A673 (cell line): ENCODE results near the gene TJP1. TPM values are rescaled to one million over a fixed set of nuclear protein-coding genes. Genes with fewer than 3 reads are reported as not detected.

Experiments used
- BruUV-seq: library from RNA; stranded (reverse); fragments of 400-500 nt; replicated peaks from 2 replicates; lab custom pipeline; 2021; lab: Mats Ljungman, UMichigan
- CTCF ChIA-PET: fragments of 300-600 bp; sonication (Branson Sonifier 250); formaldehyde crosslinking; loops from one replicate; lab custom pipeline; 2022; ENCODE audit warnings: antibody characterized with exemption; lab: Charles Lee
- POLR2A ChIA-PET: fragments of 300-600 bp; sonication (Branson Sonifier 250); formaldehyde crosslinking; loops from one replicate; lab custom pipeline; 2022; ENCODE audit warnings: antibody characterized with exemption; ENCODE audit not compliant: low non-redundant PET; lab: Charles Lee
- DNase-seq: peaks from one replicate; pipeline ENCODE4 v3.0.0-alpha.2; 2015; ENCODE audit warnings: low spot score
- H3K27ac ChIP-seq: fragments of 200-600 bp; sonication (generic); 2 replicates; pipeline ENCODE4 v1.5.1; 2016; ENCODE audit warnings: mixed run types, low read depth, mild to moderate bottlenecking, mixed read lengths, antibody characterized with exemption, low read length; ENCODE audit not compliant: poor library complexity, severe bottlenecking
- H3K27me3 ChIP-seq: fragments of 200-600 bp; sonication (generic); replicated peaks from 2 replicates; pipeline ENCODE4 v1.6.1; 2017; ENCODE audit warnings: mixed run types, low read depth, mild to moderate bottlenecking, mixed read lengths, antibody characterized with exemption, low read length; ENCODE audit not compliant: insufficient read depth, poor library complexity
- H3K36me3 ChIP-seq: fragments of 200-600 bp; sonication (generic); 2 replicates; pipeline ENCODE4 v1.6.1; 2016; ENCODE audit warnings: mixed run types, mild to moderate bottlenecking, mixed read lengths, antibody characterized with exemption, low read length; ENCODE audit not compliant: insufficient read depth, poor library complexity, severe bottlenecking
- H3K4me1 ChIP-seq: fragments of 200-600 bp; sonication (generic); 2 replicates; pipeline ENCODE4 v1.6.1; 2017; ENCODE audit warnings: mixed run types, mild to moderate bottlenecking, mixed read lengths, antibody characterized with exemption, low read length; ENCODE audit not compliant: insufficient read depth, poor library complexity, severe bottlenecking
- H3K4me3 ChIP-seq: fragments of 200-600 bp; sonication (generic); 2 replicates; pipeline ENCODE4 v1.5.1; 2016; ENCODE audit warnings: low read depth, mixed run types, mild to moderate bottlenecking, mixed read lengths, low read length; ENCODE audit not compliant: poor library complexity, severe bottlenecking
- H3K9me3 ChIP-seq: fragments of 200-600 bp; sonication (generic); 2 replicates; pipeline ENCODE4 v1.6.1; 2016; ENCODE audit warnings: mixed run types, low read depth, mild to moderate bottlenecking, mixed read lengths, antibody characterized with exemption, low read length; ENCODE audit not compliant: poor library complexity, severe bottlenecking
- EZH2 ChIP-seq: fragments of 200-600 bp; sonication (generic); IDR thresholded peaks from 2 replicates; pipeline ENCODE4 v1.6.1; 2017; ENCODE audit warnings: borderline replicate concordance, low read depth, mild to moderate bottlenecking, mixed read lengths, antibody characterized with exemption, low read length; ENCODE audit not compliant: poor library complexity, severe bottlenecking
- intact Hi-C: fragments of 100-400 bp; cut with micrococcal nuclease; formaldehyde crosslinking; loops from one replicate; pipeline ENCODE4 v1.10.0; 2022; ENCODE audit not compliant: unreplicated experiment
- total RNA-seq: library from RNA; stranded (reverse); gene quantifications from 2 replicates; pipeline ENCODE4 v1.2.3, GENCODE V29; 2021
- TF ChIP-seq, protein P1 (sequence below): fragments of 300-800, 200-600 bp; sonication (generic); conservative IDR thresholded peaks from 2 replicates; pipeline ENCODE4 v1.5.1; 2017; ENCODE audit warnings: low read depth, mild to moderate bottlenecking, antibody characterized with exemption, low read length, moderate library complexity, mixed read lengths

The TJP1 gene
- total RNA-seq, 1 experiment from 2014 or later = 34.7 TPM

DNA sequence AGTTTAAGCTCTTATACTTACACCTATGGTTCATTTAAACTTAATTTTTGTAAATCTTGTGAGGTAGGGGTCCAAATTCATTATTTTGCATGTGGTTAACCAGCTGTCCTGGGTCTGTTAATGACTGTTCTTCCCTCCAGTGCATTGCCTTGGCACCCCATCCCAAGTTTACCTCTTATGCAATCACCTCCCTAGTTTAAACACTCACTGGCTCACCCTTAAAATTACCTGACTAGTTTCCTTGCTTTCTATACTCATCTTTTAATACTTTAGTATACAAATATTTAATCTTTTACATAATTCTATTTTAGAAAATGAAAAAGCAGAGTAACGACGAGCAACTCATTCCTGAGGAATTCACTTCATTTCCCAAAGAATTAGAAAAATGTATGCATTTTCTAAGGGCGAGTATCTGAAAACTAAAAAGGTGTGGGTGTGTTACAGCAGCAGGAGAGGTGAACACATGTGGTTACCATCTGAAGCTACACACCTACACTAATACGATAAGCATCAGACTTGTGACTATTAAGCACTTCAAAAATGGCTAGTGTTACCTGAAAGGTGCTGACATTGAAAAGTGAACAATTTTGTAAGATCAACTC, 33.7 kb downstream of the TJP1 start:
- ChIA-PET POLR2A (no interaction called here), CTCF (no interaction called here)
- DNase-seq = no peak

DNA sequence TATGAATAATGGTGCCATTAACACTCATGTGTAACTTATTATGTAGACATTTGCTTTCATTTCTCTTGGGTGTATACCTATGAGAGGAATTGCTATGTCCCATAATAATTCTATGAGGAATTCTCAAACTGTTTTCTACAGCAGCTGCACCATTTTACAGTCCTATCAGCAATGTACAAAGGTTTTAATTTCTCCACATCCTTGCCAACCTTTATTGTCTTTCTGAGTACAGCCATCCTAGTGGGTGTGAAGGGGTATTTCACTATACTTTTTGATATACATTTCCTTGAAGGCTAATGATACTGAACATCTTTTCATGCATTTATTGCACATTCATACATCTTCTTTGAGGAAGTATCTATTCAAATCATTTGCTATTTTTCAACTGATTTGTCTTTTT, 34.5 kb downstream of the TJP1 start:
- no TSS peak for BruUV-seq
- no peaks in the 10 kb centered on the region for H3K27me3 ChIP-seq
- H3K27ac ChIP-seq = no peak overlapping the region
- intact Hi-C loops = no loop called here
- H3K36me3 ChIP-seq = no peaks in the 10 kb centered on the region
- TF ChIP-seq, protein P1, sequence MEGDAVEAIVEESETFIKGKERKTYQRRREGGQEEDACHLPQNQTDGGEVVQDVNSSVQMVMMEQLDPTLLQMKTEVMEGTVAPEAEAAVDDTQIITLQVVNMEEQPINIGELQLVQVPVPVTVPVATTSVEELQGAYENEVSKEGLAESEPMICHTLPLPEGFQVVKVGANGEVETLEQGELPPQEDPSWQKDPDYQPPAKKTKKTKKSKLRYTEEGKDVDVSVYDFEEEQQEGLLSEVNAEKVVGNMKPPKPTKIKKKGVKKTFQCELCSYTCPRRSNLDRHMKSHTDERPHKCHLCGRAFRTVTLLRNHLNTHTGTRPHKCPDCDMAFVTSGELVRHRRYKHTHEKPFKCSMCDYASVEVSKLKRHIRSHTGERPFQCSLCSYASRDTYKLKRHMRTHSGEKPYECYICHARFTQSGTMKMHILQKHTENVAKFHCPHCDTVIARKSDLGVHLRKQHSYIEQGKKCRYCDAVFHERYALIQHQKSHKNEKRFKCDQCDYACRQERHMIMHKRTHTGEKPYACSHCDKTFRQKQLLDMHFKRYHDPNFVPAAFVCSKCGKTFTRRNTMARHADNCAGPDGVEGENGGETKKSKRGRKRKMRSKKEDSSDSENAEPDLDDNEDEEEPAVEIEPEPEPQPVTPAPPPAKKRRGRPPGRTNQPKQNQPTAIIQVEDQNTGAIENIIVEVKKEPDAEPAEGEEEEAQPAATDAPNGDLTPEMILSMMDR = no peak
- TF ChIP-seq EZH2 = no peak
- no peak overlapping the region for H3K4me3 ChIP-seq
- no peaks in the 10 kb centered on the region for H3K4me1 ChIP-seq
- DNase-seq = no peak
- H3K9me3 ChIP-seq = no peaks in the 10 kb centered on the region
- ChIA-PET POLR2A (no interaction called here), CTCF (no interaction called here)

More for the DNA sequence above, 33.7 kb downstream of the TJP1 start:
- Histone ChIP-seq H3K4me3 (no peak overlapping the region), H3K4me1 (no peaks in the 10 kb centered on the region), H3K36me3 (no peaks in the 10 kb centered on the region), H3K27me3 (no peaks in the 10 kb centered on the region), H3K9me3 (no peaks in the 10 kb centered on the region), H3K27ac (no peak overlapping the region)
- intact Hi-C loops = no loop called here
- TF ChIP-seq EZH2 = no peak
- TF ChIP-seq, protein P1 = no peak
- BruUV-seq = no TSS peak

DNA sequence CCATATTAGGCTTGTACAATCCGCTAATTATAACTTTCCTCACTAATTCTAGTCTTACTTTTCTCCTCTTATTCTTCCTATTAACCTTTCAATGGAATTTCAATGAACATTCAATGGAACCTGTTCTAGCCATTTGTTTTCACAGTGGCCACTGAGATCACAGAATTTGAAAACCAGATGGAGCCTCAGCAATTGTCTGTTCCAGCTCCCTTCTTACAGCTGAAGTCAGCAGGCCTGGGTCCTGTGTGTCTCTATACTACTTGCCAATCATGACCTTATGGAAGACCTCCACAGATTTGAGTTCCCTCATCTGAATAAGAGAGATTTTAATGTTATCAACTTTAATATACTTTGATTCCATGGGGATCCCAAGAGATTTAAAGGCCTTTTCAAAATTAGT, 36.6 kb downstream of the TJP1 start:
- ChIA-PET POLR2A (no interaction called here), CTCF (no interaction called here)
- H3K4me3 ChIP-seq = no peak overlapping the region
- no TSS peak for BruUV-seq
- no peak overlapping the region for H3K27ac ChIP-seq
- TF ChIP-seq, protein P1 = no peak
- TF ChIP-seq EZH2 = no peak
- H3K4me1 ChIP-seq = no peaks in the 10 kb centered on the region
- no peak for DNase-seq
- intact Hi-C loops = no loop called here
- H3K27me3 ChIP-seq = no peaks in the 10 kb centered on the region
- no peaks in the 10 kb centered on the region for H3K36me3 ChIP-seq
- no peaks in the 10 kb centered on the region for H3K9me3 ChIP-seq
